ENCODE results near the gene NEK4.
A peak's percentile ranks its signal among the peaks of the same experiment; 100 is the strongest.

NEK4 gene

GRCh38 chr3:52705438-52705687 lies 65.4 kb downstream of the NEK4 start:
- TF ChIP-seq CTCF (IDR thresholded peaks at IDR 0.05; ENCODE audit: extremely low read depth, missing control alignments) = no peak
- no peak for DNase-seq (ENCODE audit: low spot score)

GRCh38 chr3:52704611-52705437 lies 65.9 kb downstream of the NEK4 start:
- peak; percentile 29 for DNase-seq (ENCODE audit: low spot score)
- TF ChIP-seq CTCF (IDR thresholded peaks at IDR 0.05; ENCODE audit: extremely low read depth, missing control alignments) = no peak

GRCh38 chr3:52703341-52703740 lies 67.4 kb downstream of the NEK4 start:
- DNase-seq (ENCODE audit: low spot score) = no peak
- no peak for TF ChIP-seq CTCF (IDR thresholded peaks at IDR 0.05; ENCODE audit: extremely low read depth, missing control alignments)

GRCh38 chr3:52697632-52697965 lies 73.1 kb downstream of the NEK4 start:
- TF ChIP-seq CTCF (IDR thresholded peaks at IDR 0.05; ENCODE audit: extremely low read depth, missing control alignments) = no peak
- no peak for DNase-seq (ENCODE audit: low spot score)

GRCh38 chr3:52696830-52697631 lies 73.7 kb downstream of the NEK4 start:
- no peak for TF ChIP-seq CTCF (IDR thresholded peaks at IDR 0.05; ENCODE audit: extremely low read depth, missing control alignments)

GRCh38 chr3:52695798-52696671 lies 74.7 kb downstream of the NEK4 start:
- no peak for TF ChIP-seq CTCF (IDR thresholded peaks at IDR 0.05; ENCODE audit: extremely low read depth, missing control alignments)
- DNase-seq (ENCODE audit: low spot score) = no peak

More at GRCh38 chr3:52696830-52697631, 73.7 kb downstream of the NEK4 start:
- no peak for DNase-seq (ENCODE audit: low spot score)
